Endothelial cell of umbilical vein (primary cell): ENCODE measurements around the gene RNF186.

ENCODE experiments used
- TF ChIP-seq, protein P1 (sequence below): IDR thresholded peaks from 2 replicates; pipeline ENCODE4 v1.6.1; 2011; ENCODE audit not compliant: insufficient read depth, insufficient read length
- TF ChIP-seq, protein P2 (sequence below), 2 donors: IDR thresholded peaks; 1 replicate in 1 of 2; 2 replicates in 1 of 2; pipeline ENCODE4 v1.5.1; 2011; ENCODE audit warnings: low read length in 2 of 2, mild to moderate bottlenecking in 2 of 2, moderate library complexity in 2 of 2, control low read depth in 1 of 2, inconsistent platforms in 1 of 2, low read depth in 1 of 2; ENCODE audit not compliant: insufficient read depth in 1 of 2; ENCODE audit errors: extremely low read depth in 1 of 2

DNA sequence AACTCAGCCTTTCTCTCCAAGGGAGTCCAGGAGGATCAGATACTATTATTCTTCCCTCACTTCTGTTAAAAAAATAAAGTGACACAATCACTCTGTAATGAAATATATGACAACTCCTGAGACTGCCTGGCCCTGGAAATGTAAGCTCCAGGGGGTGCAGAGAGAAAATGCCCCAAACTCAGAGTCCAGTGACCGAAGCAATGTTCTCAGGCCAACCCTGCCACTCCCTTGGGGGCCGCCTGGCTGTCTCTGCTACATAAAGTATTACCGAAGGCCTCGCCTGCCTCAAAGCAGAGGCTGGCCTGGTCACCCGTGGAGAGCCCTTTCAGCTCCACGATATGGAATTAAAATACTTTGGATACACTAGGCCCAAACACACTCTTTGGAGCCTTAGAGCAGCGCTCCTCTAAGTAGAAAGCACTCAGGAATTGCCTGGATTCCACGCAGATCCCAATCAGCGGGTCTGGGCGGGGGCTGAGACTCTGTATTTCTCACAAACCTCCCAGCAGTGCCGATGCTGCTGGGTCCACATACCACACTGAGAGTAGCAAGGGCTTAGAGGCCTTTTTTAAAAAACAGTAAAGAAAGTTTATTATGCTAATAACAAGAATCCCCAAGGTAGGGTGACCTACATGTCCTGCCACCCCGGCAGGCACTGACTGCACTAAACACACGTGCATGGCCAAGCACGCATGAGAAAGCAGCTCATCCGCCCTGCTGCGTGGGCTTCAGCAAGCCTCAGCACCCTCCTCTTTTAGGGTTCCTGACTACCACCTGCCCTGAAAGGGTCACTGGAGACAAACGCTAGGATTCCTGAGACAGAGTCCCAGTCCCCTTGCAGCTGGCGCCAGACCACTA is 46.5 kb downstream of the RNF186 start:
- TF ChIP-seq, protein P1, sequence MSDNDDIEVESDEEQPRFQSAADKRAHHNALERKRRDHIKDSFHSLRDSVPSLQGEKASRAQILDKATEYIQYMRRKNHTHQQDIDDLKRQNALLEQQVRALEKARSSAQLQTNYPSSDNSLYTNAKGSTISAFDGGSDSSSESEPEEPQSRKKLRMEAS, result no peak
- TF ChIP-seq, protein P2, sequence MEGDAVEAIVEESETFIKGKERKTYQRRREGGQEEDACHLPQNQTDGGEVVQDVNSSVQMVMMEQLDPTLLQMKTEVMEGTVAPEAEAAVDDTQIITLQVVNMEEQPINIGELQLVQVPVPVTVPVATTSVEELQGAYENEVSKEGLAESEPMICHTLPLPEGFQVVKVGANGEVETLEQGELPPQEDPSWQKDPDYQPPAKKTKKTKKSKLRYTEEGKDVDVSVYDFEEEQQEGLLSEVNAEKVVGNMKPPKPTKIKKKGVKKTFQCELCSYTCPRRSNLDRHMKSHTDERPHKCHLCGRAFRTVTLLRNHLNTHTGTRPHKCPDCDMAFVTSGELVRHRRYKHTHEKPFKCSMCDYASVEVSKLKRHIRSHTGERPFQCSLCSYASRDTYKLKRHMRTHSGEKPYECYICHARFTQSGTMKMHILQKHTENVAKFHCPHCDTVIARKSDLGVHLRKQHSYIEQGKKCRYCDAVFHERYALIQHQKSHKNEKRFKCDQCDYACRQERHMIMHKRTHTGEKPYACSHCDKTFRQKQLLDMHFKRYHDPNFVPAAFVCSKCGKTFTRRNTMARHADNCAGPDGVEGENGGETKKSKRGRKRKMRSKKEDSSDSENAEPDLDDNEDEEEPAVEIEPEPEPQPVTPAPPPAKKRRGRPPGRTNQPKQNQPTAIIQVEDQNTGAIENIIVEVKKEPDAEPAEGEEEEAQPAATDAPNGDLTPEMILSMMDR (IDR thresholded peaks at IDR 0.05; ENCODE audit: extremely low read depth in 1 of 2, insufficient read depth in 1 of 2, low read depth in 1 of 2, low read length in 2 of 2), result no peak
